WTC11 (cell line): ENCODE results near the gene CYP19A1. TPM values are rescaled to one million over a fixed set of nuclear protein-coding genes. Genes with fewer than 3 reads are reported as not detected.

Experiments used
- ATAC-seq: fragments of 200-7000 bp; cut with Tn5 transposase; 2 replicates; pipeline ENCODE4 v1.10.0; 2021; ENCODE audit warnings: mild to moderate bottlenecking, moderate library complexity
- CTCF ChIA-PET: fragments of 300-600 bp; sonication (Branson Sonifier 250); formaldehyde crosslinking; loops from one replicate; lab custom pipeline; 2021; ENCODE audit warnings: antibody characterized with exemption; lab: Charles Lee
- POLR2A ChIA-PET: fragments of 350-600 bp; sonication (Branson Sonifier 250); formaldehyde crosslinking; loops from one replicate; lab custom pipeline; 2021; ENCODE audit warnings: antibody characterized with exemption; lab: Charles Lee
- DNase-seq: peaks from one replicate; pipeline ENCODE4 v3.0.0; 2021; ENCODE audit warnings: low spot score
- H3K27ac Mint-ChIP-seq: 2 replicates; pipeline ENCODE4 v1.8.0; 2021; ENCODE audit warnings: mixed read lengths
- H3K27me3 Mint-ChIP-seq: 2 replicates; pipeline ENCODE4 v1.8.0; 2021; ENCODE audit warnings: low read depth, mild to moderate bottlenecking, moderate library complexity, mixed read lengths
- H3K36me3 Mint-ChIP-seq: 2 replicates; pipeline ENCODE4 v1.8.0; 2021; ENCODE audit warnings: mixed read lengths
- H3K4me1 Mint-ChIP-seq: 2 replicates; pipeline ENCODE4 v1.8.0; 2022; ENCODE audit warnings: mixed read lengths
- H3K4me3 Mint-ChIP-seq: 2 replicates; pipeline ENCODE4 v1.8.0; 2021; ENCODE audit warnings: mild to moderate bottlenecking, moderate library complexity, mixed read lengths
- H3K9me3 Mint-ChIP-seq: 2 replicates; pipeline ENCODE4 v1.8.0; 2021; ENCODE audit warnings: mixed read lengths
- CREB1 ChIP-seq: sonication (generic); formaldehyde crosslinking; IDR thresholded peaks from 2 replicates; pipeline ENCODE4 v1.8.0; 2023; ENCODE audit warnings: mild to moderate bottlenecking, missing genetic modification reagents
- E2F5 ChIP-seq: sonication (generic); formaldehyde crosslinking; IDR thresholded peaks from 2 replicates; pipeline ENCODE4 v1.8.1; 2022; ENCODE audit warnings: mild to moderate bottlenecking, moderate library complexity, missing genetic modification reagents
- EMX1 ChIP-seq: fragments of 250-450 bp; sonication (Bioruptor Pico); IDR thresholded peaks from 2 replicates; pipeline ENCODE4 v1.8.0; 2021; ENCODE audit warnings: mild to moderate bottlenecking
- ETV6 ChIP-seq: sonication (generic); formaldehyde crosslinking; IDR thresholded peaks from 2 replicates; pipeline ENCODE4 v1.8.1; 2022; ENCODE audit warnings: mild to moderate bottlenecking, missing genetic modification reagents
- JAZF1 ChIP-seq: fragments of 250-450 bp; sonication (Bioruptor Pico); IDR thresholded peaks from 2 replicates; pipeline ENCODE4 v1.9.0; 2021; ENCODE audit warnings: moderate library complexity, mild to moderate bottlenecking, inconsistent platforms
- MLX ChIP-seq: sonication (generic); formaldehyde crosslinking; IDR thresholded peaks from 2 replicates; pipeline ENCODE4 v1.8.1; 2023; ENCODE audit warnings: mild to moderate bottlenecking, missing genetic modification reagents, moderate library complexity
- NR2C2 ChIP-seq: sonication (generic); formaldehyde crosslinking; IDR thresholded peaks from 2 replicates; pipeline ENCODE4 v1.8.0; 2022; ENCODE audit warnings: mild to moderate bottlenecking, missing genetic modification reagents
- PREB ChIP-seq: sonication (generic); formaldehyde crosslinking; IDR thresholded peaks from 2 replicates; pipeline ENCODE4 v1.8.1; 2022; ENCODE audit warnings: mild to moderate bottlenecking, missing genetic modification reagents, moderate library complexity, borderline replicate concordance
- PRRX2 ChIP-seq: fragments of 250-450 bp; sonication (Bioruptor Pico); IDR thresholded peaks from 2 replicates; pipeline ENCODE4 v1.8.0; 2021; ENCODE audit warnings: mild to moderate bottlenecking
- SMAD4 ChIP-seq: sonication (generic); formaldehyde crosslinking; IDR thresholded peaks from 2 replicates; pipeline ENCODE4 v1.8.0; 2022; ENCODE audit warnings: mild to moderate bottlenecking, missing genetic modification reagents
- ZNF396 ChIP-seq: fragments of 250-450 bp; sonication (Bioruptor Pico); IDR thresholded peaks from 2 replicates; pipeline ENCODE4 v1.8.0; 2021; ENCODE audit warnings: mild to moderate bottlenecking, moderate library complexity, borderline replicate concordance
- ZNF416 ChIP-seq: fragments of 250-450 bp; sonication (Bioruptor Pico); IDR thresholded peaks from 2 replicates; pipeline ENCODE4 v1.9.0; 2021; ENCODE audit warnings: mild to moderate bottlenecking, inconsistent platforms
- total RNA-seq: library from RNA; stranded (reverse); gene quantifications from 3 replicates; pipeline ENCODE4 v1.2.3, GENCODE V29; 2021
- TF ChIP-seq, protein P1 (sequence below): sonication (generic); formaldehyde crosslinking; IDR thresholded peaks from 2 replicates; pipeline ENCODE4 v1.8.0; 2022; ENCODE audit warnings: mild to moderate bottlenecking, missing genetic modification reagents
- TF ChIP-seq, protein P2 (sequence below): sonication (generic); formaldehyde crosslinking; IDR thresholded peaks from 2 replicates; pipeline ENCODE4 v1.8.0; 2023; ENCODE audit warnings: missing genetic modification reagents
- TF ChIP-seq, protein P3 (sequence below): fragments of 200-600 bp; IDR thresholded peaks from 2 replicates; pipeline ENCODE4 v1.8.0; 2022; ENCODE audit warnings: antibody characterized with exemption
- TF ChIP-seq, protein P4 (sequence below): sonication (generic); formaldehyde crosslinking; IDR thresholded peaks from 2 replicates; pipeline ENCODE4 v1.8.0; 2022; ENCODE audit warnings: mild to moderate bottlenecking, missing genetic modification reagents
- TF ChIP-seq, protein P5 (sequence below): fragments of 250-450 bp; sonication (Bioruptor Pico); IDR thresholded peaks from 2 replicates; pipeline ENCODE4 v1.9.0; 2021; ENCODE audit warnings: mild to moderate bottlenecking
- TF ChIP-seq, protein P6 (sequence below): fragments of 250-450 bp; sonication (Bioruptor Pico); IDR thresholded peaks from 2 replicates; pipeline ENCODE4 v1.9.0; 2021; ENCODE audit warnings: mild to moderate bottlenecking

Gene CYP19A1
- total RNA-seq, 1 experiment from 2014 or later, result not detected

GRCh38 chr15:51184627-51185026 is 153.8 kb downstream of the CYP19A1 start:
- no peak overlapping the region for H3K4me3 Mint-ChIP-seq
- no peaks in the 10 kb centered on the region; the same call in 1 of the 2 replicates for H3K27me3 Mint-ChIP-seq
- TF ChIP-seq EMX1 (CRISPR knock-in tag) (no peak), ZNF396 (CRISPR knock-in tag) (no peak), E2F5 (no peak), PREB (CRISPR knock-in tag) (no peak), MLX (no peak), ETV6 (CRISPR knock-in tag) (no peak), PRRX2 (no peak), ZNF416 (CRISPR knock-in tag) (no peak), NR2C2 (CRISPR knock-in tag) (no peak), SMAD4 (no peak), JAZF1 (CRISPR knock-in tag) (no peak), CREB1 (CRISPR knock-in tag) (no peak)
- TF ChIP-seq, protein P1, sequence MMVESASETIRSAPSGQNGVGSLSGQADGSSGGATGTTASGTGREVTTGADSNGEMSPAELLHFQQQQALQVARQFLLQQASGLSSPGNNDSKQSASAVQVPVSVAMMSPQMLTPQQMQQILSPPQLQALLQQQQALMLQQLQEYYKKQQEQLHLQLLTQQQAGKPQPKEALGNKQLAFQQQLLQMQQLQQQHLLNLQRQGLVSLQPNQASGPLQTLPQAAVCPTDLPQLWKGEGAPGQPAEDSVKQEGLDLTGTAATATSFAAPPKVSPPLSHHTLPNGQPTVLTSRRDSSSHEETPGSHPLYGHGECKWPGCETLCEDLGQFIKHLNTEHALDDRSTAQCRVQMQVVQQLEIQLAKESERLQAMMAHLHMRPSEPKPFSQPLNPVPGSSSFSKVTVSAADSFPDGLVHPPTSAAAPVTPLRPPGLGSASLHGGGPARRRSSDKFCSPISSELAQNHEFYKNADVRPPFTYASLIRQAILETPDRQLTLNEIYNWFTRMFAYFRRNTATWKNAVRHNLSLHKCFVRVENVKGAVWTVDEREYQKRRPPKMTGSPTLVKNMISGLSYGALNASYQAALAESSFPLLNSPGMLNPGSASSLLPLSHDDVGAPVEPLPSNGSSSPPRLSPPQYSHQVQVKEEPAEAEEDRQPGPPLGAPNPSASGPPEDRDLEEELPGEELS, result no peak
- TF ChIP-seq, protein P2, sequence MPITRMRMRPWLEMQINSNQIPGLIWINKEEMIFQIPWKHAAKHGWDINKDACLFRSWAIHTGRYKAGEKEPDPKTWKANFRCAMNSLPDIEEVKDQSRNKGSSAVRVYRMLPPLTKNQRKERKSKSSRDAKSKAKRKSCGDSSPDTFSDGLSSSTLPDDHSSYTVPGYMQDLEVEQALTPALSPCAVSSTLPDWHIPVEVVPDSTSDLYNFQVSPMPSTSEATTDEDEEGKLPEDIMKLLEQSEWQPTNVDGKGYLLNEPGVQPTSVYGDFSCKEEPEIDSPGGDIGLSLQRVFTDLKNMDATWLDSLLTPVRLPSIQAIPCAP (CRISPR knock-in tag), result no peak
- TF ChIP-seq, protein P3, sequence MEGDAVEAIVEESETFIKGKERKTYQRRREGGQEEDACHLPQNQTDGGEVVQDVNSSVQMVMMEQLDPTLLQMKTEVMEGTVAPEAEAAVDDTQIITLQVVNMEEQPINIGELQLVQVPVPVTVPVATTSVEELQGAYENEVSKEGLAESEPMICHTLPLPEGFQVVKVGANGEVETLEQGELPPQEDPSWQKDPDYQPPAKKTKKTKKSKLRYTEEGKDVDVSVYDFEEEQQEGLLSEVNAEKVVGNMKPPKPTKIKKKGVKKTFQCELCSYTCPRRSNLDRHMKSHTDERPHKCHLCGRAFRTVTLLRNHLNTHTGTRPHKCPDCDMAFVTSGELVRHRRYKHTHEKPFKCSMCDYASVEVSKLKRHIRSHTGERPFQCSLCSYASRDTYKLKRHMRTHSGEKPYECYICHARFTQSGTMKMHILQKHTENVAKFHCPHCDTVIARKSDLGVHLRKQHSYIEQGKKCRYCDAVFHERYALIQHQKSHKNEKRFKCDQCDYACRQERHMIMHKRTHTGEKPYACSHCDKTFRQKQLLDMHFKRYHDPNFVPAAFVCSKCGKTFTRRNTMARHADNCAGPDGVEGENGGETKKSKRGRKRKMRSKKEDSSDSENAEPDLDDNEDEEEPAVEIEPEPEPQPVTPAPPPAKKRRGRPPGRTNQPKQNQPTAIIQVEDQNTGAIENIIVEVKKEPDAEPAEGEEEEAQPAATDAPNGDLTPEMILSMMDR, result no peak
- TF ChIP-seq, protein P4, sequence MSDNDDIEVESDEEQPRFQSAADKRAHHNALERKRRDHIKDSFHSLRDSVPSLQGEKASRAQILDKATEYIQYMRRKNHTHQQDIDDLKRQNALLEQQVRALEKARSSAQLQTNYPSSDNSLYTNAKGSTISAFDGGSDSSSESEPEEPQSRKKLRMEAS (CRISPR knock-in tag), result no peak
- TF ChIP-seq, protein P5, sequence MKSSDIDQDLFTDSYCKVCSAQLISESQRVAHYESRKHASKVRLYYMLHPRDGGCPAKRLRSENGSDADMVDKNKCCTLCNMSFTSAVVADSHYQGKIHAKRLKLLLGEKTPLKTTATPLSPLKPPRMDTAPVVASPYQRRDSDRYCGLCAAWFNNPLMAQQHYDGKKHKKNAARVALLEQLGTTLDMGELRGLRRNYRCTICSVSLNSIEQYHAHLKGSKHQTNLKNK (CRISPR knock-in tag), result no peak
- TF ChIP-seq, protein P6, sequence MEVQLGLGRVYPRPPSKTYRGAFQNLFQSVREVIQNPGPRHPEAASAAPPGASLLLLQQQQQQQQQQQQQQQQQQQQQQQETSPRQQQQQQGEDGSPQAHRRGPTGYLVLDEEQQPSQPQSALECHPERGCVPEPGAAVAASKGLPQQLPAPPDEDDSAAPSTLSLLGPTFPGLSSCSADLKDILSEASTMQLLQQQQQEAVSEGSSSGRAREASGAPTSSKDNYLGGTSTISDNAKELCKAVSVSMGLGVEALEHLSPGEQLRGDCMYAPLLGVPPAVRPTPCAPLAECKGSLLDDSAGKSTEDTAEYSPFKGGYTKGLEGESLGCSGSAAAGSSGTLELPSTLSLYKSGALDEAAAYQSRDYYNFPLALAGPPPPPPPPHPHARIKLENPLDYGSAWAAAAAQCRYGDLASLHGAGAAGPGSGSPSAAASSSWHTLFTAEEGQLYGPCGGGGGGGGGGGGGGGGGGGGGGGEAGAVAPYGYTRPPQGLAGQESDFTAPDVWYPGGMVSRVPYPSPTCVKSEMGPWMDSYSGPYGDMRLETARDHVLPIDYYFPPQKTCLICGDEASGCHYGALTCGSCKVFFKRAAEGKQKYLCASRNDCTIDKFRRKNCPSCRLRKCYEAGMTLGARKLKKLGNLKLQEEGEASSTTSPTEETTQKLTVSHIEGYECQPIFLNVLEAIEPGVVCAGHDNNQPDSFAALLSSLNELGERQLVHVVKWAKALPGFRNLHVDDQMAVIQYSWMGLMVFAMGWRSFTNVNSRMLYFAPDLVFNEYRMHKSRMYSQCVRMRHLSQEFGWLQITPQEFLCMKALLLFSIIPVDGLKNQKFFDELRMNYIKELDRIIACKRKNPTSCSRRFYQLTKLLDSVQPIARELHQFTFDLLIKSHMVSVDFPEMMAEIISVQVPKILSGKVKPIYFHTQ (CRISPR knock-in tag), result no peak
- CTCF ChIA-PET, result interaction anchor here (1.3 to 3.7 kb wide), 3 partner anchors 8 to 51 kb away, joined by 5 to 20 read pairs (median 7); no protein-coding TSS in a partner anchor
- DNase-seq (no peak), ATAC-seq (no peak)
- POLR2A ChIA-PET, result no interaction called here
- H3K4me1 Mint-ChIP-seq, result no peaks in the 10 kb centered on the region
- H3K36me3 Mint-ChIP-seq, result no peaks in the 10 kb centered on the region
- H3K27ac Mint-ChIP-seq, result no peak overlapping the region
- H3K9me3 Mint-ChIP-seq, result 0 out of 2 replicates have a peak, but pooled peaks cover 4% of the 10 kb centered on the region
